K562 (cell line): Measurements from ENCODE around the gene SIKE1. TPM values are rescaled to one million over a fixed set of nuclear protein-coding genes. Genes with fewer than 3 reads are reported as not detected.

ENCODE experiments used
- CHD1 ChIP-seq: fragments of 200-600 bp; sonication (generic); IDR thresholded peaks from one replicate; pipeline ENCODE4 v1.6.1; 2012; ENCODE audit warnings: mild to moderate bottlenecking, moderate library complexity, low read length, inconsistent platforms
- CXXC5 ChIP-seq: fragments of 250-450 bp; sonication (Bioruptor Pico); IDR thresholded peaks from 2 replicates; pipeline ENCODE4 v1.8.0; 2022; ENCODE audit warnings: inconsistent platforms, mild to moderate bottlenecking, moderate library complexity
- MYNN ChIP-seq, 2 experiments: sonication (generic); formaldehyde crosslinking in 1 of 2; IDR thresholded peaks; 2 replicates each; pipeline versions ENCODE4 v1.5.0 to v1.6.1; 2016 to 2020; ENCODE audit warnings: antibody characterized with exemption in 1 of 2, missing genetic modification reagents in 1 of 2
- PML ChIP-seq: IDR thresholded peaks from 2 replicates; pipeline ENCODE4 v1.6.1; 2012; ENCODE audit warnings: low read length, inconsistent platforms
- POLR2B ChIP-seq: fragments of 450-650 bp; IDR thresholded peaks from 2 replicates; pipeline ENCODE4 v1.6.1; 2018; ENCODE audit warnings: low read depth; ENCODE audit not compliant: partially characterized antibody
- RHOXF2B ChIP-seq: fragments of 250-450 bp; sonication (Bioruptor Pico); conservative IDR thresholded peaks from 2 replicates; pipeline ENCODE4 v1.5.1; 2021
- SETDB1 ChIP-seq: IDR thresholded peaks from one replicate; pipeline ENCODE4 v1.6.1; 2012; ENCODE audit warnings: low read length, control low read depth, inconsistent platforms
- TBL1XR1 ChIP-seq, 2 experiments: IDR thresholded peaks; 2 replicates each; pipeline ENCODE4 v1.6.1; 2012; ENCODE audit warnings: improper control_type of control experiment in 2 of 2, low read length in 2 of 2, mild to moderate bottlenecking in 1 of 2
- TBP ChIP-seq: optimal IDR thresholded peaks from 2 replicates; pipeline ENCODE3; 2011; ENCODE audit warnings: low read depth, low read length, improper control_type of control experiment
- TFAP4 ChIP-seq: sonication (generic); formaldehyde crosslinking; IDR thresholded peaks from 2 replicates; pipeline ENCODE4 v1.8.0; 2022; ENCODE audit warnings: missing genetic modification reagents, mild to moderate bottlenecking, moderate library complexity, borderline replicate concordance
- WHSC1 ChIP-seq: IDR thresholded peaks from one replicate; pipeline ENCODE4 v1.6.1; 2012; ENCODE audit warnings: low read length, control low read depth, inconsistent platforms
- ZBTB11 ChIP-seq, 3 experiments: fragments of 200-800 bp in 1 of 3; fragments of 250-450 bp in 1 of 3; fragments of 450-650 bp in 1 of 3; sonication (Bioruptor Pico) in 1 of 3; sonication (Bioruptor generic) in 1 of 3; formaldehyde crosslinking in 1 of 3; IDR thresholded peaks; 2 replicates each; pipeline versions ENCODE4 v1.6.1 to v1.8.0; 2016 to 2022; ENCODE audit warnings: mild to moderate bottlenecking in 2 of 3, missing genetic modification characterization in 2 of 3, missing compliant biosample characterization in 1 of 3, moderate library complexity in 1 of 3
- ZC3H4 ChIP-seq: sonication (generic); formaldehyde crosslinking; IDR thresholded peaks from 2 replicates; pipeline ENCODE4 v1.9.0; 2021; ENCODE audit warnings: missing genetic modification reagents, borderline replicate concordance
- ZKSCAN3 ChIP-seq: fragments of 250-450 bp; sonication (Bioruptor Pico); IDR thresholded peaks from 2 replicates; pipeline ENCODE4 v1.4.0; 2020
- ZNF77 ChIP-seq: fragments of 250-450 bp; sonication (Bioruptor Pico); IDR thresholded peaks from 2 replicates; pipeline ENCODE4 v1.5.0; 2020
- ZSCAN29 ChIP-seq: fragments of 450-650 bp; IDR thresholded peaks from 2 replicates; pipeline ENCODE4 v1.6.1; 2017
- polyA plus RNA-seq, 8 experiments: library from polyadenylated mRNA; depleted of rRNA in 4 of 8; stranded (reverse) in 5 of 8; unstranded in 3 of 8; fragments of >200 nt; fragmentation: Nextera tagmentation in 2 of 8; fragmentation: Illumina TruSeq in 1 of 8; extraction: Ambion mirVana in 2 of 8; extraction: Trizol in 1 of 8; gene quantifications; 2 replicates each; pipeline versions ENCODE4 v1.2.1 to v1.2.3, GENCODE V29; 2011 to 2014; ENCODE audit warnings: inconsistent platforms in 1 of 8, missing spikeins in 1 of 8
- total RNA-seq, 7 experiments: library from RNA; depleted of rRNA in 6 of 7; stranded (reverse); fragments of >200 nt in 6 of 7; fragmentation: Illumina TruSeq in 2 of 7; extraction: Trizol in 2 of 7; gene quantifications; 2 replicates each; pipeline versions ENCODE4 v1.2.1 to v1.2.3, GENCODE V29; 2011 to 2021; ENCODE audit warnings: low replicate concordance in 1 of 7

The SIKE1 gene
- total and polyA plus RNA-seq, 9 of the 15 experiments (the other 6 are each of a cell fraction or from before 2014, with no cell fraction given) = 21.8 to 144 (median 76.3) TPM

- peak; percentile 97 for TF ChIP-seq POLR2B
- TF ChIP-seq WHSC1 = no peak
- peak; percentile 86 for TF ChIP-seq TBP
- peak; percentile 68; the same call in 1 of the 2 replicates for TF ChIP-seq TFAP4 (CRISPR knock-in tag)
- TF ChIP-seq PML = peak; percentile 90
- TF ChIP-seq SETDB1 = peak; percentile 43
- TF ChIP-seq RHOXF2B (CRISPR knock-in tag) = no peak
- TF ChIP-seq ZBTB11 (CRISPR knock-in tag; IDR thresholded peaks at IDR 0.05) = peak in 2 of 3 experiments; percentile 60 to 84; a peak in 2 of 6 replicates
- no peak for TF ChIP-seq ZNF77 (CRISPR knock-in tag)
- TF ChIP-seq ZC3H4 = no peak
- peak; percentile 74 for TF ChIP-seq CXXC5
- TF ChIP-seq TBL1XR1 (IDR thresholded peaks at IDR 0.05; ENCODE audit: low read length in 2 of 2) = peak in 1 of 2 experiments; percentile 67; a peak in 1 of 4 replicates
- 0 out of 2 replicates have a peak, but pooled peaks have one; percentile 7 for TF ChIP-seq ZSCAN29
- TF ChIP-seq CHD1 = peak; percentile 74
- no peak for TF ChIP-seq ZKSCAN3 (CRISPR knock-in tag)
- TF ChIP-seq MYNN (IDR thresholded peaks at IDR 0.05) = no peak; the same call in 1 of the 2 replicates
- no peak for TF ChIP-seq MYNN (CRISPR knock-in tag; IDR thresholded peaks at IDR 0.05)
Observed at GRCh38 chr1:114780344-114781226, at the start of gene SIKE1 (continued).
